ENCODE measurements around the gene IL24. TPM values are rescaled to one million over a fixed set of nuclear protein-coding genes. Genes with fewer than 3 reads are reported as not detected.

Gene IL24
- total and polyA plus RNA-seq, 9 donors: 0.11 to 0.30 (median 0.15) TPM; not detected in 2

DNA sequence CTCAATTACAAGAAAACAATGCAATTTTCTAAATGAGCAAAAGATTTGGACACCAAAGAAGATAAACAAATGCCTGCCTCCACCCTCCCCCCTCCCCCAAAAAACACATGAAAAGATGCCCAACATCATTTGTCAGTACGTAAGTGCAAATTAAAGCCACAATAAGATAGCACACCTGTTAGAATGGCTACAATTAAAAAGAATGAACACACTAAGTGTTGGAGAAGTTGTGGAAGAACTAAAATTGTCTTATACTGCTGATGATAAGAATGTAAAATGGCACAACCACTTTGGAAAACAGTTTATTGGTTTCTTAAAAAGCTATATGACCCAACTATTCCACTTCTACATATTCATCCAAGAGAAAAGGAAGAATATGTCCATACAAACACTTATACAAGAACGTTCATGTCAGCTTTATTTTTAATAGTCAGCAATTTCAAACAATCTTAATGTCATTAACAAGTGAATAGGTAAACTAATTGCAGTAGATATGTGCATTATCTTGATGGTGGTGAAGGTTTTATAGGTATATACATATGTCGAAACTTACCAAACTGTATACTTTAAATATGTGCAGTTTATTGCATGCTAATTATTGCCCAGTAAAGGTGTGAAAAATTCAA is 21.4 kb upstream of the IL24 start:
- Histone ChIP-seq H3K27ac (ENCODE audit: low read length) (no peak overlapping the region), H3K4me3 (ENCODE audit: low read length) (no peak overlapping the region), H3K27me3 (ENCODE audit: control insufficient read depth, insufficient read depth, low read length) (no peaks in the 10 kb centered on the region), H3K36me3 (ENCODE audit: control insufficient read depth, insufficient read depth, low read length) (no peaks in the 10 kb centered on the region), H3K4me1 (ENCODE audit: control insufficient read depth, insufficient read depth, low read length) (no peaks in the 10 kb centered on the region), H3K9me3 (replicated peaks; ENCODE audit: control insufficient read depth, low read depth, low read length) (peaks cover 6% of the 10 kb centered on the region)
- DNase-seq: no peak
- WGBS (ENCODE audit: insufficient coverage): no CpG with 5 or more reads among the region's 3 CpGs

DNA sequence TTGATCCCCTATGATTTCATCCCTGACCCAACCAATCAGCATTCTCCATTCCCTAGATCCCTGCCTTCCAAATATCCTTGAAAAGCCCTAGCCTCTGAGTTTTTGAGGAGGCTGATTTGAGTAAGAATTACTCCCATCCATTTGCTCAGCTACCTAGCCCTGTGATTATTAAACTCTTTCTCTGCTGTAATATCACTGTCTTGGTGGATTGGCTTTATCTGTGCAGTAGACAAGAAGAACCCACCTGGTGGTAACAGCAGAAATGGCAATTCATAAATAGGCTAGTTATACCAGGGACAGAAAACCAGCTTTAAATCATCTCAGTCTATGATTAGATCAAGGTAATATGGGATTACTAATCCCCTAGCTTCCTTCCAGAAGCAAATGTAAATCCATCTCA is 18.8 kb upstream of the IL24 start:
- Histone ChIP-seq H3K36me3 (ENCODE audit: control insufficient read depth, insufficient read depth, low read length) (no peaks in the 10 kb centered on the region), H3K4me1 (ENCODE audit: control insufficient read depth, insufficient read depth, low read length) (no peaks in the 10 kb centered on the region), H3K27ac (ENCODE audit: low read length) (no peak overlapping the region), H3K4me3 (ENCODE audit: low read length) (no peak overlapping the region), H3K9me3 (replicated peaks; ENCODE audit: control insufficient read depth, low read depth, low read length) (peaks cover 6% of the 10 kb centered on the region), H3K27me3 (ENCODE audit: control insufficient read depth, insufficient read depth, low read length) (no peaks in the 10 kb centered on the region)
- DNase-seq: no peak

- Histone ChIP-seq H3K4me1 (ENCODE audit: control insufficient read depth, insufficient read depth, low read length) (no peaks in the 10 kb centered on the region), H3K4me3 (ENCODE audit: low read length) (no peak overlapping the region), H3K36me3 (ENCODE audit: control insufficient read depth, insufficient read depth, low read length) (no peaks in the 10 kb centered on the region), H3K9me3 (replicated peaks; ENCODE audit: control insufficient read depth, low read depth, low read length) (peaks cover 6% of the 10 kb centered on the region), H3K27me3 (ENCODE audit: control insufficient read depth, insufficient read depth, low read length) (no peaks in the 10 kb centered on the region), H3K27ac (ENCODE audit: low read length) (no peak overlapping the region)
- 86% methylated on average over 2 of the region's 3 CpGs for WGBS (ENCODE audit: insufficient coverage)
- no peak for DNase-seq
Observed at GRCh38 chr1:206880314-206880713, 16.9 kb upstream of the IL24 start.

DNA sequence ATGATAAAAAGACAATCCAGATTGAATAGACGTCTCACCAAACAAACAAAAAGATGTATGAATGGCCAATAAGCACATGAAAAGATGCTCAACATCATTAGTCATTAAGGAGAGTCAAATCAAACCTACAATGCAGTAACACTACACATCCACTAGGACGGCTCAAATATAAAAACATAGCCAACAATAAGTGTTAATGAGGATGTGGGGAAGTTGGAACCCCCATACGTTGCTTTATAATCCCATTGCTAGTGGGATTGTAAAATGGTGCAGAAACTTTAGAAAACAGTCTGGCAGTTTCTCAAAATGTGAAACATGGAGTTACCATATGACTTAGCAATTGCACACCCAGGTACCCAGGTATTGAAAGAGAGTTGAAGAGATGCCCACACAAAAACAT is 14.7 kb upstream of the IL24 start:
- WGBS (ENCODE audit: insufficient coverage): no CpG with 5 or more reads among the region's 3 CpGs
- Histone ChIP-seq H3K4me1 (ENCODE audit: control insufficient read depth, insufficient read depth, low read length) (no peaks in the 10 kb centered on the region), H3K9me3 (replicated peaks; ENCODE audit: control insufficient read depth, low read depth, low read length) (peaks cover 6% of the 10 kb centered on the region), H3K36me3 (ENCODE audit: control insufficient read depth, insufficient read depth, low read length) (no peaks in the 10 kb centered on the region), H3K4me3 (ENCODE audit: low read length) (no peak overlapping the region), H3K27me3 (ENCODE audit: control insufficient read depth, insufficient read depth, low read length) (peaks cover 2% of the 10 kb centered on the region), H3K27ac (ENCODE audit: low read length) (no peak overlapping the region)
- DNase-seq: no peak

- Histone ChIP-seq H3K36me3 (ENCODE audit: control insufficient read depth, insufficient read depth, low read length) (no peaks in the 10 kb centered on the region), H3K27ac (ENCODE audit: low read length) (no peak overlapping the region), H3K4me1 (ENCODE audit: control insufficient read depth, insufficient read depth, low read length) (no peaks in the 10 kb centered on the region), H3K9me3 (replicated peaks; ENCODE audit: control insufficient read depth, low read depth, low read length) (peaks cover 6% of the 10 kb centered on the region), H3K4me3 (ENCODE audit: low read length) (no peak overlapping the region), H3K27me3 (ENCODE audit: control insufficient read depth, insufficient read depth, low read length) (peaks cover 2% of the 10 kb centered on the region)
- no peak for DNase-seq
- no CpG with 5 or more reads among the region's 1 CpG for WGBS (ENCODE audit: insufficient coverage)
Observed at GRCh38 chr1:206883160-206883559, 14.1 kb upstream of the IL24 start.

- Histone ChIP-seq H3K9me3 (replicated peaks; ENCODE audit: control insufficient read depth, low read depth, low read length) (no peaks in the 10 kb centered on the region), H3K4me3 (ENCODE audit: low read length) (no peak overlapping the region), H3K27me3 (ENCODE audit: control insufficient read depth, insufficient read depth, low read length) (peaks cover 2% of the 10 kb centered on the region), H3K27ac (ENCODE audit: low read length) (no peak overlapping the region), H3K4me1 (ENCODE audit: control insufficient read depth, insufficient read depth, low read length) (no peaks in the 10 kb centered on the region), H3K36me3 (ENCODE audit: control insufficient read depth, insufficient read depth, low read length) (no peaks in the 10 kb centered on the region)
- DNase-seq: no peak
- no CpG with 5 or more reads among the region's 2 CpGs for WGBS (ENCODE audit: insufficient coverage)
Observed at GRCh38 chr1:206883876-206884275, 13.4 kb upstream of the IL24 start.

DNA sequence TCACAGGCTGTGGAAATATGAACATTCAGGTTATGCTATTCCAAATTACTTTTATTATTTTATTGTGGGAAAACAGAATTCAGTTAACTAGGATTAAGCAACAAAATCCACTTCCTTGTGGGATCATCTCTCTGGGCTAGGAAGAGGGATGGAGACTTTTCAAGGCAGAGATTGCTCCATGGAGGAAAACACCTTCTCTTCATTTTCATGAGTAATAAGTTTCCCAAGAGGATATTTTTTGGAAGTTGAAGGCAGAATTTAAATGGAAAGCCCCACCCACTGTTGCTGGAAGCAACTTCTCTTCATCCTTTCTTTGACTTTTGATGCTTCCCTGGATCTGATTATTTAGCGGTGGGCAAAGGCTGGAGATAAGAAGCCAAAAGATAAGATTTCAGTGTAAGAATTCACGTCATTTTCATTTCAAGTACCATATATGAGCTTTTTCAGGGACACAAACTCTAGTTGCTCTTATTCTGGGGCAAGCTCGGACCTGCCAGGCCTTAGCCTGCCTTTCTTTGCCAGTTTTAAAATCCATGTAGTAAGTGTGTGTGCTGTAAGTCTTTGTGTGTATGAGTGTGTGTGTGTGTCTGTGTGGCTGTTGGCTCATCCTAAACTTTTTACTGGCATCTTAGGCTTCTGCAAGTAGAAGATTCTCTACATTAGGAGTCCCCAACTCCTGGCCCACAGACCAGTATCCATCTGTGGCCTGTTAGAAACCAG is 11.7 kb upstream of the IL24 start:
- WGBS (ENCODE audit: insufficient coverage): no CpG with 5 or more reads among the region's 3 CpGs
- Histone ChIP-seq H3K4me3 (ENCODE audit: low read length) (no peak overlapping the region), H3K27ac (ENCODE audit: low read length) (no peak overlapping the region), H3K9me3 (replicated peaks; ENCODE audit: control insufficient read depth, low read depth, low read length) (no peaks in the 10 kb centered on the region), H3K27me3 (ENCODE audit: control insufficient read depth, insufficient read depth, low read length) (peaks cover 2% of the 10 kb centered on the region), H3K4me1 (ENCODE audit: control insufficient read depth, insufficient read depth, low read length) (no peaks in the 10 kb centered on the region), H3K36me3 (ENCODE audit: control insufficient read depth, insufficient read depth, low read length) (no peaks in the 10 kb centered on the region)
- DNase-seq: no peak

- no CpG with 5 or more reads among the region's 1 CpG for WGBS (ENCODE audit: insufficient coverage)
- Histone ChIP-seq H3K4me1 (ENCODE audit: control insufficient read depth, insufficient read depth, low read length) (no peaks in the 10 kb centered on the region), H3K27me3 (ENCODE audit: control insufficient read depth, insufficient read depth, low read length) (peaks cover 6% of the 10 kb centered on the region), H3K36me3 (ENCODE audit: control insufficient read depth, insufficient read depth, low read length) (no peaks in the 10 kb centered on the region), H3K4me3 (ENCODE audit: low read length) (no peak overlapping the region), H3K27ac (ENCODE audit: low read length) (no peak overlapping the region), H3K9me3 (replicated peaks; ENCODE audit: control insufficient read depth, low read depth, low read length) (no peaks in the 10 kb centered on the region)
- DNase-seq: no peak
Observed at GRCh38 chr1:206886831-206887230, 10.4 kb upstream of the IL24 start.

DNA sequence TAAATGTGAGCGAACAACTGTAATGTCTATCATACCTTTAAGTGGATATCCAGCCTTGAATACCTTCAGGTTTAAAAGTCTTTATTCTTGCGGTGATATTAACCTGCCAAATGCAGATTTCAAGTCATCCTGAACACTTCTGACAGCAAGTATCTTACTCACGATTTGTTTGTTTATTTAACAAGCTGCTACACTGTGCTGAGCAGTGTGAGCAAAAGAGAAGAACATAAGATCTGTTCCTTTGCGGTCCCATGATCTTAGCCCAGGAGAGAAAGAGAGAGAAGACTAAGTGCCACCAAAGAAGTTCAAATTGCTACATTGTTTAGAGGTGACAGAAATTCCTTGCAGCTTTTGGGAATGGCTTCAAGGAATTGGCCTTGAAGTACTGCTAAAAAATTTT is 9.5 kb upstream of the IL24 start:
- Histone ChIP-seq H3K9me3 (replicated peaks; ENCODE audit: control insufficient read depth, low read depth, low read length) (no peaks in the 10 kb centered on the region), H3K27me3 (ENCODE audit: control insufficient read depth, insufficient read depth, low read length) (peaks cover 7% of the 10 kb centered on the region), H3K4me3 (ENCODE audit: low read length) (no peak overlapping the region), H3K36me3 (ENCODE audit: control insufficient read depth, insufficient read depth, low read length) (no peaks in the 10 kb centered on the region), H3K27ac (ENCODE audit: low read length) (no peak overlapping the region), H3K4me1 (ENCODE audit: control insufficient read depth, insufficient read depth, low read length) (no peaks in the 10 kb centered on the region)
- no peak for DNase-seq
- 75% methylated on average over 1 of the region's 4 CpGs for WGBS (ENCODE audit: insufficient coverage)

DNA sequence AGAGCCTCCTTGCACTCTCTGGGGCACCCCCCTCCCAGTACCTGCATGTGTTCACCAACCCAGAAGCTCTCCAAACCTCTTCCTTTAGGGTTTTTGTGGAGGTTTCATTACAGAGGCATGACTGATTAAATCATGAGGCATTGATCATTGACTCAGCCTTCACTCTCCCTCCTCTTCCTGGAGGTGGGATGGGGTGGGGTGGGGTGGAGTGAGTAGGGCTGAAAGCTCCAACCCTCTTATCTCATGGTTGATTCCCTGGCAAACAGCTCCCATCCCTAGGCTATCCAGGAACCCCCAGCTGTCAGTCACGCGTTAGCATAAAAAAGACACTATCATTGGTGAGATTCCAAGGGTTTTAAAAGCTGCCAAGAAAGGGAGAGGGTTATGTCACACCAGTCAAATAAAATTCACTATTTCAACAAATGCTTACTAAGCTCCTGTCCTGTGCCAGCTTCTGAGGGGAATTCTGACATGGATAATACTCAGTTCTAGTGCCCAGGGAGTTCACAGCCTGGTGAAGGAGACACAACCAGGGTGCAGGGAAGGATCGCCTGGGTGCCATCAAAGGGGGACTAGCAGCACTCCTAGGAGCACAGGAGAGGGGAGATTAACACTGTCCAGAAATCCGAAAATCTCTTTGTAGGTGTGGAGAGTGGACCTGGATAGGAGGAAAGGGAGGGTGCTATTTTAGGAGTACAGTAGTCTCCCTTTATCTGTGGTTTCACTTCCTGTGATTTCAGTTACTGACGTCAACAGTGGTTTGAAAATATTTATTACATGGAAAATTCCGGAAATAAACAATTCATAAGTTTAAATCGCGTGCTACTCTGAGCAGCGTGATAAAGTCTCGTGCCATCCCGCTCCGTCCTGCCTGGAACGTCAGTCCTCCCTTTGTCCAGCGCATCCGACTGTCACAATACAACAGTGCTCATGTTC is 6.8 kb upstream of the IL24 start:
- Histone ChIP-seq H3K4me3 (ENCODE audit: low read length) (no peak overlapping the region), H3K36me3 (ENCODE audit: control insufficient read depth, insufficient read depth, low read length) (no peaks in the 10 kb centered on the region), H3K9me3 (replicated peaks; ENCODE audit: control insufficient read depth, low read depth, low read length) (no peaks in the 10 kb centered on the region), H3K27ac (ENCODE audit: low read length) (no peak overlapping the region), H3K4me1 (ENCODE audit: control insufficient read depth, insufficient read depth, low read length) (no peaks in the 10 kb centered on the region), H3K27me3 (ENCODE audit: control insufficient read depth, insufficient read depth, low read length) (peaks cover 7% of the 10 kb centered on the region)
- WGBS (ENCODE audit: insufficient coverage): 88% methylated on average over 10 of the region's 15 CpGs
- peak; percentile 26 for DNase-seq
